ENCODE data around the gene CCDC187.

- no peak for TF ChIP-seq REST (IDR thresholded peaks at IDR 0.05; ENCODE audit: insufficient read depth in 1 of 2, low read depth in 2 of 2, low read length in 2 of 2)
- TF ChIP-seq POLR2AphosphoS5 (IDR thresholded peaks at IDR 0.05; ENCODE audit: low read depth, low read length), result no peak
- no peak for TF ChIP-seq TAF1 (IDR thresholded peaks at IDR 0.05; ENCODE audit: borderline replicate concordance, insufficient read depth, low read length)
- TF ChIP-seq SIN3A (IDR thresholded peaks at IDR 0.05; ENCODE audit: borderline replicate concordance, insufficient read depth, low read length), result no peak
Measured at GRCh38 chr9:136264031-136264430, 39.9 kb downstream of the CCDC187 start.

Measured in PFSK-1 (cell line).